ENCODE measurements around the gene RPL12. TPM values are rescaled to one million over a fixed set of nuclear protein-coding genes. Genes with fewer than 3 reads are reported as not detected.

Gene RPL12
- total RNA-seq, 1 donor from 2014 or later = 1,108 TPM

GRCh38 chr9:127497656-127498290, 46.6 kb upstream of the RPL12 start:
- DNase-seq (ENCODE audit: extremely low spot score, unreplicated experiment) = no peak
- H3K27me3 Mint-ChIP-seq (ENCODE audit: unreplicated experiment) = no peaks in the 10 kb centered on the region
- no peaks in the 10 kb centered on the region for H3K9me3 Mint-ChIP-seq (ENCODE audit: unreplicated experiment)
- no peak overlapping the region for H3K4me3 Mint-ChIP-seq (ENCODE audit: unreplicated experiment)
- H3K36me3 Mint-ChIP-seq (ENCODE audit: unreplicated experiment) = peaks cover 16% of the 10 kb centered on the region
- no peak for TF ChIP-seq CTCF (IDR thresholded peaks at IDR 0.05)
- peak overlapping the region; percentile 15 for H3K27ac Mint-ChIP-seq (ENCODE audit: unreplicated experiment)
- H3K4me1 Mint-ChIP-seq (ENCODE audit: unreplicated experiment) = peaks cover 21% of the 10 kb centered on the region

GRCh38 chr9:127496974-127497373, 45.8 kb upstream of the RPL12 start:
- Mint-ChIP-seq H3K9me3 (ENCODE audit: unreplicated experiment) (no peaks in the 10 kb centered on the region), H3K27ac (ENCODE audit: unreplicated experiment) (no peak overlapping the region), H3K36me3 (ENCODE audit: unreplicated experiment) (peaks cover 16% of the 10 kb centered on the region), H3K4me3 (ENCODE audit: unreplicated experiment) (no peak overlapping the region), H3K4me1 (ENCODE audit: unreplicated experiment) (peaks cover 21% of the 10 kb centered on the region), H3K27me3 (ENCODE audit: unreplicated experiment) (no peaks in the 10 kb centered on the region)
- no peak for TF ChIP-seq CTCF (IDR thresholded peaks at IDR 0.05)
- no peak for DNase-seq (ENCODE audit: extremely low spot score, unreplicated experiment)

- no peak overlapping the region for H3K4me3 Mint-ChIP-seq (ENCODE audit: unreplicated experiment)
- no peak for TF ChIP-seq CTCF (IDR thresholded peaks at IDR 0.05)
- peaks cover 10% of the 10 kb centered on the region for H3K36me3 Mint-ChIP-seq (ENCODE audit: unreplicated experiment)
- H3K4me1 Mint-ChIP-seq (ENCODE audit: unreplicated experiment) = peaks cover 25% of the 10 kb centered on the region
- no peaks in the 10 kb centered on the region for H3K27me3 Mint-ChIP-seq (ENCODE audit: unreplicated experiment)
- peak overlapping the region; percentile 75 for H3K27ac Mint-ChIP-seq (ENCODE audit: unreplicated experiment)
- H3K9me3 Mint-ChIP-seq (ENCODE audit: unreplicated experiment) = no peaks in the 10 kb centered on the region
- no peak for DNase-seq (ENCODE audit: extremely low spot score, unreplicated experiment)
Observed at GRCh38 chr9:127495884-127496555, 44.8 kb upstream of the RPL12 start.

GRCh38 chr9:127494304-127494702, 43.1 kb upstream of the RPL12 start:
- peak overlapping the region; percentile 27 for H3K27ac Mint-ChIP-seq (ENCODE audit: unreplicated experiment)
- H3K9me3 Mint-ChIP-seq (ENCODE audit: unreplicated experiment) = no peaks in the 10 kb centered on the region
- H3K4me3 Mint-ChIP-seq (ENCODE audit: unreplicated experiment) = no peak overlapping the region
- H3K27me3 Mint-ChIP-seq (ENCODE audit: unreplicated experiment) = no peaks in the 10 kb centered on the region
- DNase-seq (ENCODE audit: extremely low spot score, unreplicated experiment) = no peak
- peaks cover 30% of the 10 kb centered on the region for H3K4me1 Mint-ChIP-seq (ENCODE audit: unreplicated experiment)
- no peak for TF ChIP-seq CTCF (IDR thresholded peaks at IDR 0.05)
- H3K36me3 Mint-ChIP-seq (ENCODE audit: unreplicated experiment) = peaks cover 11% of the 10 kb centered on the region

GRCh38 chr9:127493592-127494303, 42.5 kb upstream of the RPL12 start:
- H3K4me3 Mint-ChIP-seq (ENCODE audit: unreplicated experiment) = no peak overlapping the region
- no peak for DNase-seq (ENCODE audit: extremely low spot score, unreplicated experiment)
- no peak overlapping the region for H3K27ac Mint-ChIP-seq (ENCODE audit: unreplicated experiment)
- no peaks in the 10 kb centered on the region for H3K27me3 Mint-ChIP-seq (ENCODE audit: unreplicated experiment)
- peaks cover 14% of the 10 kb centered on the region for H3K36me3 Mint-ChIP-seq (ENCODE audit: unreplicated experiment)
- no peaks in the 10 kb centered on the region for H3K9me3 Mint-ChIP-seq (ENCODE audit: unreplicated experiment)
- TF ChIP-seq CTCF (IDR thresholded peaks at IDR 0.05) = no peak
- H3K4me1 Mint-ChIP-seq (ENCODE audit: unreplicated experiment) = peaks cover 30% of the 10 kb centered on the region
